Right lobe of liver (tissue), 6 donors: ENCODE measurements around the gene TCL1A. TPM values are rescaled to one million over a fixed set of nuclear protein-coding genes. Genes with fewer than 3 reads are reported as not detected.
A peak's percentile ranks its signal among the peaks of the same experiment; 100 is the strongest.

Experiments used
- ATAC-seq, 4 donors: fragments of 200-7000 bp; cut with Tn5 transposase; one replicate each; pipeline ENCODE4 v1.9.1; 2020; ENCODE audit warnings: mild to moderate bottlenecking in 4 of 4, moderate library complexity in 4 of 4
- DNase-seq, 3 donors: peaks; one replicate each; pipeline ENCODE4 v3.0.0-alpha.2; 2020
- H3K27ac ChIP-seq, 3 donors: fragments of 200-600 bp; one replicate each; pipeline ENCODE4 v1.8.0; 2022
- H3K27me3 ChIP-seq, 2 donors: fragments of 200-600 bp; one replicate each; pipeline ENCODE4 v1.8.0; 2022
- H3K36me3 ChIP-seq, 4 donors: fragments of 200-600 bp; sonication (generic) in 1 of 4; one replicate each; pipeline versions ENCODE4 v1.5.1 to v1.8.0; 2017 to 2022; ENCODE audit warnings: control low read depth in 1 of 4
- H3K4me1 ChIP-seq, 4 donors: fragments of 200-600 bp; sonication (generic) in 1 of 4; one replicate each; pipeline versions ENCODE4 v1.5.1 to v1.8.0; 2017 to 2022; ENCODE audit warnings: control low read depth in 1 of 4
- H3K4me3 ChIP-seq, 3 donors: fragments of 200-600 bp; one replicate each; pipeline ENCODE4 v1.8.0; 2022
- H3K9me3 ChIP-seq, 4 donors: fragments of 200-600 bp; sonication (generic) in 1 of 4; one replicate each; pipeline versions ENCODE4 v1.5.1 to v1.8.0; 2017 to 2022; ENCODE audit warnings: control low read depth in 1 of 4
- CTCF ChIP-seq, 4 donors: fragments of 200-600 bp in 3 of 4; fragments of 450-650 bp in 1 of 4; IDR thresholded peaks; one replicate each; pipeline versions ENCODE4 v1.5.1 to v1.8.0; 2016 to 2022; ENCODE audit warnings: antibody characterized with exemption in 4 of 4, mild to moderate bottlenecking in 2 of 4
- POLR2A ChIP-seq: fragments of 450-650 bp; IDR thresholded peaks from one replicate; pipeline ENCODE4 v1.6.1; 2017; ENCODE audit warnings: antibody characterized with exemption, mild to moderate bottlenecking
- WGBS: methylation state at CpG from one replicate; pipeline ENCODE4 v1.1.6; 2018; ENCODE audit warnings: low coverage, low lambda C conversion rate; ENCODE audit not compliant: insufficient coverage; ENCODE audit errors: missing lambda C conversion rate; 5-methylcytosine and 5-hydroxymethylcytosine counted together
- intact Hi-C, 2 donors: fragments of 100-400 bp; cut with DNase I; formaldehyde crosslinking; loops; one replicate each; pipeline versions ENCODE4 v1.11.2 to v1.14.1; 2022
- total RNA-seq, 6 experiments: library from RNA; depleted of rRNA in 2 of 6; stranded (reverse); fragments of >200 nt in 2 of 6; fragmentation: NEBNext Ultra II Directional in 3 of 6; extraction: Animal tissue kit (Norgen Biotek cat#: 25700) in 3 of 6; gene quantifications; one replicate each; pipeline versions ENCODE4 v1.1.0 to v1.2.4, GENCODE V29; 2016 to 2023
- donor health status: DM: no; HTN: yes; CAD: no.
- donor health status: DM: no; HTN: no; CAD: no.
- donor health status: DM: no; HTN: no; CAD: no.
- donor health status: DM: no; HTN: yes; CAD: no.
- donor health status: DM: no; HTN: yes; CAD: no.

TCL1A gene
- total RNA-seq, 6 experiments from 2014 or later, result 0.15 TPM; not detected in 5

- DNase-seq (no peak), ATAC-seq (peak; percentile 75 to 82 (median 78))
- H3K9me3 ChIP-seq, result no peaks in the 10 kb centered on the region
- intact Hi-C loops, result loop anchor here in 1 of 2 donors (10.0 kb wide), 1 partner anchor 119 kb away; no protein-coding TSS in a partner anchor
- no peaks in the 10 kb centered on the region for H3K36me3 ChIP-seq
- no peak overlapping the region for H3K27ac ChIP-seq
- H3K4me3 ChIP-seq, result no peak overlapping the region
- no peaks in the 10 kb centered on the region for H3K4me1 ChIP-seq
- peak; percentile 57 to 81 (median 71) for TF ChIP-seq CTCF (IDR thresholded peaks at IDR 0.05)
- no peak for TF ChIP-seq POLR2A
- H3K27me3 ChIP-seq, result no peaks in the 10 kb centered on the region
- WGBS, result 21% methylated on average over 4 of the region's 4 CpGs
These were observed 30.1 kb downstream of the TCL1A start for GRCh38 chr14:95683793-95684192.

GRCh38 chr14:95681153-95681552 lies 32.8 kb downstream of the TCL1A start:
- Histone ChIP-seq H3K36me3 (no peaks in the 10 kb centered on the region), H3K9me3 (no peaks in the 10 kb centered on the region), H3K27me3 (no peaks in the 10 kb centered on the region), H3K27ac (no peak overlapping the region), H3K4me1 (no peaks in the 10 kb centered on the region), H3K4me3 (no peak overlapping the region)
- DNase-seq, result no peak
- no CpG with 5 or more reads among the region's 2 CpGs for WGBS
- intact Hi-C loops, result loop anchor here in 1 of 2 donors (10.0 kb wide), 1 partner anchor 116 kb away; no protein-coding TSS in a partner anchor
- TF ChIP-seq CTCF (IDR thresholded peaks at IDR 0.05) (no peak), POLR2A (no peak)
- ATAC-seq, result no peak

- Histone ChIP-seq H3K27ac (no peak overlapping the region), H3K4me3 (no peak overlapping the region), H3K9me3 (no peaks in the 10 kb centered on the region), H3K4me1 (no peaks in the 10 kb centered on the region), H3K36me3 (no peaks in the 10 kb centered on the region), H3K27me3 (no peaks in the 10 kb centered on the region)
- 26% methylated on average over 6 of the region's 8 CpGs for WGBS
- no peak for TF ChIP-seq POLR2A
- peak in 3 of 4 donors; percentile 9 to 29 (median 12) for TF ChIP-seq CTCF (IDR thresholded peaks at IDR 0.05)
- peak in 3 of 4 donors; percentile 28 to 42 (median 39) for ATAC-seq
- intact Hi-C loops, result loop anchor here in 1 of 2 donors (10.0 kb wide), 1 partner anchor 115 kb away; no protein-coding TSS in a partner anchor
- no peak for DNase-seq
These were observed 33.8 kb downstream of the TCL1A start for GRCh38 chr14:95679998-95680735.

- no peak for ATAC-seq
- Histone ChIP-seq H3K4me1 (no peaks in the 10 kb centered on the region), H3K4me3 (no peak overlapping the region), H3K27ac (no peak overlapping the region), H3K27me3 (no peaks in the 10 kb centered on the region), H3K9me3 (no peaks in the 10 kb centered on the region), H3K36me3 (no peaks in the 10 kb centered on the region)
- intact Hi-C loops, result no loop called here
- no peak for DNase-seq
- no peak for TF ChIP-seq CTCF (IDR thresholded peaks at IDR 0.05)
- no peak for TF ChIP-seq POLR2A
- 64% methylated on average over 3 of the region's 4 CpGs for WGBS
These were observed 34.6 kb downstream of the TCL1A start for GRCh38 chr14:95679148-95679815.
